Measurements from ENCODE around the gene GABRB1. TPM values are rescaled to one million over a fixed set of nuclear protein-coding genes. Genes with fewer than 3 reads are reported as not detected.

Gene GABRB1
- total RNA-seq, 2 experiments from 2014 or later, result not detected

- CTCF ChIA-PET, result no interaction called here
Observed at GRCh38 chr4:47104986-47105385, 73.6 kb downstream of the GABRB1 start.

DNA sequence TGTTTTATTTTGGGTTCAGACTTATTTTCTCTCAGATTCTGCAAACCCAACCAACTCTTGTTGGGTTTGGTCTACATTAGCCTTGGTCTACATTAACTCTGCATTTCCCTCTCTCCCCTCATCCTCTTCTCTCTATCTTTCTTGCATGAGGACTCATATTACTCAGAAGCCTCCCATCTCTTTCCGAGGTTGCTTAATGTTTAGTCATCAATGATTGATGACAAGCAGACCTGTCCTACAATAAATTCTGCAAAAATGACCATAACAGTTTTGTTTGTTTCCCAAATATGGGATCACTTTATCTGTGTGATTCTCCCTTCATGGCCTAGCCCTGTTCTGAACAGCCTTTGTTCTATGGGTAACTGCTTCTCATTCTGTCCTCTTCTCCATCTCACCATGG, 75.2 kb downstream of the GABRB1 start:
- Mint-ChIP-seq H3K4me1 (no peaks in the 10 kb centered on the region), H3K4me3 (no peak overlapping the region), H3K27me3 (peaks cover 2% of the 10 kb centered on the region), H3K9me3 (no peaks in the 10 kb centered on the region), H3K27ac (no peak overlapping the region), H3K36me3 (ENCODE audit: low read depth) (no peaks in the 10 kb centered on the region)
- CTCF ChIA-PET, result no interaction called here
- POLR2A ChIA-PET, result no interaction called here
- no peak for DNase-seq

More at GRCh38 chr4:47104986-47105385, 73.6 kb downstream of the GABRB1 start:
- DNase-seq, result no peak
- Mint-ChIP-seq H3K4me3 (no peak overlapping the region), H3K9me3 (no peaks in the 10 kb centered on the region), H3K27ac (no peak overlapping the region), H3K36me3 (ENCODE audit: low read depth) (no peaks in the 10 kb centered on the region), H3K27me3 (peaks cover 2% of the 10 kb centered on the region), H3K4me1 (no peaks in the 10 kb centered on the region)
- POLR2A ChIA-PET, result no interaction called here

GRCh38 chr4:47109379-47109778, 78.0 kb downstream of the GABRB1 start:
- Mint-ChIP-seq H3K36me3 (ENCODE audit: low read depth) (no peaks in the 10 kb centered on the region), H3K9me3 (no peaks in the 10 kb centered on the region), H3K27ac (no peak overlapping the region), H3K27me3 (peaks cover 2% of the 10 kb centered on the region), H3K4me1 (no peaks in the 10 kb centered on the region), H3K4me3 (no peak overlapping the region)
- ChIA-PET CTCF (no interaction called here), POLR2A (no interaction called here)
- DNase-seq, result no peak

DNA sequence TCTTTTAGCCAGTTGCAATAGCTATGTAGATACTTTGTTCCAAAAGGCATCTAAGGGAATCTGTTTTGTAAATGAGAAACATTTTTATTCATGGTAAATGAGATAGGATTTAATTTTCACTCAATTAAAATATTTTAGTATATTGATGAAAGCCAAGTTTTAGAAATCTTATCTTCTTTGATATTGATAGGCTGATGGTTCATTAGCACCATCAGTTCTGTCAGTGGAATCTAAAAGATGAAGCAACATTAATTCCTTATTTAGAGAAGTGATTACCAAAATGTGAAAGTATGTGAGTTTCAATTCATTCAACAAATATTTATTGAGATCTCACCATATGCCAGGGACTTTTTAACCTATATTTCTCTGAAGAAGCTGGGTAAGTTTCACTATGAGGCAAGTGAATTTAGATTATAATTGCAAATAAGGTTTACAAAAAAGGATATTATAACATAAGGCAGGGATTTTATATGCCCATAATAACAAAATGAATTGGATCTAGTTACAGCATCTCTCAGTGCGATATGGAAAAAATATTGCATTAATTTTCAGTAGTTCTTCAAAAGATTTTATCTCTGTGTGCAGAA, 79.3 kb downstream of the GABRB1 start:
- Mint-ChIP-seq H3K36me3 (ENCODE audit: low read depth) (no peaks in the 10 kb centered on the region), H3K4me3 (no peak overlapping the region), H3K27ac (no peak overlapping the region), H3K27me3 (peaks cover 5% of the 10 kb centered on the region), H3K9me3 (no peaks in the 10 kb centered on the region), H3K4me1 (no peaks in the 10 kb centered on the region)
- CTCF ChIA-PET, result no interaction called here
- POLR2A ChIA-PET, result no interaction called here
- DNase-seq, result no peak

- DNase-seq, result no peak
- H3K36me3 Mint-ChIP-seq (ENCODE audit: low read depth), result no peaks in the 10 kb centered on the region
- ChIA-PET POLR2A (no interaction called here), CTCF (no interaction called here)
- H3K27ac Mint-ChIP-seq, result no peak overlapping the region
- H3K27me3 Mint-ChIP-seq, result peaks cover 6% of the 10 kb centered on the region
- H3K4me1 Mint-ChIP-seq, result no peaks in the 10 kb centered on the region
- no peaks in the 10 kb centered on the region for H3K9me3 Mint-ChIP-seq
- H3K4me3 Mint-ChIP-seq, result no peak overlapping the region
Observed at GRCh38 chr4:47118192-47118929, 87.0 kb downstream of the GABRB1 start.

DNA sequence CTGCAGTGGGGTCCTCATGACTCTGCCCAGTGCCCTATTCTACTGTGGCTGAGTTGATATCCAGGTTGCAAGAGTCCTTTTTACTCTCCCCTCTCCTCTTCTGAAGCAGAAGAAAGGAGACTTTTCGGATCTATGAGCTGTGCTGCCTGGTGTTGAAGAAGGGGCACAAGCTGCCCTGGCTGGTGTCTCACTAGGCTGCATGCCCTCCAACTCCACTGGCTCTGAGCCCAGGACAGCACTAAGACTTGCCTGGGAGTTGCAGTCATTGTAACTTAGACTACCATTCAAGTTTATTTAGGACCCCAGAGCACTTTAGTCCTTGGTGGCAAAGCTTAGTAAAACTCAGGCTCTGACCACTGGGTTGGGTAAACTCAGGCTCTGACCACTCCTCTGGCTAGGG, 89.4 kb downstream of the GABRB1 start:
- Mint-ChIP-seq H3K4me3 (no peak overlapping the region), H3K4me1 (no peaks in the 10 kb centered on the region), H3K9me3 (no peaks in the 10 kb centered on the region), H3K36me3 (ENCODE audit: low read depth) (no peaks in the 10 kb centered on the region), H3K27ac (no peak overlapping the region), H3K27me3 (peaks cover 3% of the 10 kb centered on the region)
- ChIA-PET POLR2A (no interaction called here), CTCF (no interaction called here)
- no peak for DNase-seq

DNA sequence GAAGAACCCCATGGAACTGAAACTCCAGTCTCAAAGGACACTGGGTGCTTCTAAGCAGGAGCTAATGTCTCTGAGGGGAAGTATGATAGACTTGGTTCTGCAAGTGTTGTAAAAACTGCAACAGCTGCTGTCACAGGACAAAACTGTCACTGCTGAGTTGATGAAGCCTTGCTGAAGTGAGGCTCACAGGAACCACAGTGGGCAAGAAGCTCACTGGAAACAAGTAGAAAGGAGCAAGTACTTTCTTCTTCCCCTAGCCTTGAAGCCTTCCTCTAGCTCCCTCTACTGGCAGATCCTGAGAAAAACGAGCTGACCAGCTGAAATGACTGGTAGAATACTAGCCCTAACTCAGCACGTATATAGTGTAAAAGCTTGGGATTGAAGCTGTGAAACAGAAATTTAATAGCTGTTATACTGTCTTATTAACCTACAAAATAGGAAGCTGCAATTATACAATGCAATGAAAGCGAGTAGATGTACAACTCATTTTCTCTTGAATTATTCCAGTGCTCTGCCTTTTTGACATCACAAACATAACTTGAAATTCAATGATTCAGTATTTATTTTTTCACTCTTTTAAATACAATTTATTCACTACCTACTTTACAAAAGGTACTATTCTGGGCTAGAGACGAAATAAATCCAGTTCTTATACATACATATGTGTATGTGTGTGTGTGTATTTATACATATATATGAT, 91.4 kb downstream of the GABRB1 start:
- Mint-ChIP-seq H3K4me3 (no peak overlapping the region), H3K4me1 (no peaks in the 10 kb centered on the region), H3K27ac (no peak overlapping the region), H3K27me3 (peaks cover 3% of the 10 kb centered on the region), H3K9me3 (no peaks in the 10 kb centered on the region), H3K36me3 (ENCODE audit: low read depth) (no peaks in the 10 kb centered on the region)
- POLR2A ChIA-PET, result interaction anchor here (0.7 kb wide), 1 partner anchor 233 kb away, joined by 3 read pairs; no protein-coding TSS in a partner anchor
- CTCF ChIA-PET, result interaction anchor here (0.6 to 1.1 kb wide), 2 partner anchors 11 to 261 kb away, joined by 3 read pairs; no protein-coding TSS in a partner anchor
- DNase-seq, result peak; percentile 71

DNA sequence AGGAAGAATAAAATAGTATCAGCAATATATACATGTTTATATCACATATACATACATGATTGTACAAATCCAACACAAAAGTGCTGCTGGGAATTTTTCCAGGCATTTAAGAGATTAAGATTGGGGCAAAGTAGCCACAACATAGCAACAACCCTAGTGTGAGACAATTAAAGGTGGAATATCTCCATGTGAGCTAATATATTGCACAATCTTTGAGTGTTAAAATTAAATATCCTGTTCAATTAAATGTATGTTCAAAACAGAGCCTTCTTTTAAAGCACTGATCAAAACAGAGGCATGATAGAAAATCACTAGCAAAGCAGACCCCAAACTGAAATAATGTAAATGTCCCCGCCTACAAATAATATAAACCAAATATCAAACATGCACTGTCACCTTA, 97.6 kb downstream of the GABRB1 start:
- CTCF ChIA-PET, result no interaction called here
- no peaks in the 10 kb centered on the region for H3K4me1 Mint-ChIP-seq
- no peak for DNase-seq
- no peak overlapping the region for H3K27ac Mint-ChIP-seq
- POLR2A ChIA-PET, result no interaction called here
- no peaks in the 10 kb centered on the region for H3K27me3 Mint-ChIP-seq
- H3K9me3 Mint-ChIP-seq, result no peaks in the 10 kb centered on the region
- H3K4me3 Mint-ChIP-seq, result no peak overlapping the region
- H3K36me3 Mint-ChIP-seq (ENCODE audit: low read depth), result no peaks in the 10 kb centered on the region

- Mint-ChIP-seq H3K27ac (no peak overlapping the region), H3K9me3 (no peaks in the 10 kb centered on the region), H3K4me1 (no peaks in the 10 kb centered on the region), H3K4me3 (no peak overlapping the region), H3K36me3 (ENCODE audit: low read depth) (no peaks in the 10 kb centered on the region), H3K27me3 (no peaks in the 10 kb centered on the region)
- ChIA-PET POLR2A (no interaction called here), CTCF (interaction anchor here (0.5 kb wide), 1 partner anchor 159 kb away, joined by 3 read pairs; no protein-coding TSS in a partner anchor)
- DNase-seq, result no peak
Observed at GRCh38 chr4:47135210-47135609, 103.8 kb downstream of the GABRB1 start.

GRCh38 chr4:47143261-47143660, 111.9 kb downstream of the GABRB1 start:
- POLR2A ChIA-PET, result no interaction called here
- no peak for DNase-seq
- CTCF ChIA-PET, result no interaction called here
- H3K4me3 Mint-ChIP-seq, result no peak overlapping the region
- peaks cover 6% of the 10 kb centered on the region for H3K4me1 Mint-ChIP-seq
- H3K36me3 Mint-ChIP-seq (ENCODE audit: low read depth), result no peaks in the 10 kb centered on the region
- no peaks in the 10 kb centered on the region for H3K9me3 Mint-ChIP-seq
- peaks cover 12% of the 10 kb centered on the region for H3K27me3 Mint-ChIP-seq
- H3K27ac Mint-ChIP-seq, result no peak overlapping the region

DNA sequence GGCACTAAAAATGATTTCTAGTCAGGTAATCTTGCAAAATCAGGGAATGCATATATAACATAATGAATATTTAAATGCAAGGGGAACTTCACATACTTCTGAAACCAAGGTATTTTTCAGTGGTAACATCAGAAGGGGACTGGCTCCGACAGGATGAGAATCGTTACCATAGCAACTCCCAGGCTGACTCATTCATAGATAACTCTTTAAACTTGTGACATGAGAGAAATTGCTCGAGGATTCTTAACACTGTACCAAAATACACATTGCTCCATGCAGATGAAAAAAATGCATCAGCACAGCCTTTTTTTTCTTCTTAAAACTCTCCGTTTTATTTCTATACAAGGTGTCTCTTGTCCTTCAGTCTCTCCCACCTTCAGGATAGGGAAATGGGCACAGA, 114.3 kb downstream of the GABRB1 start:
- ChIA-PET CTCF (no interaction called here), POLR2A (no interaction called here)
- no peaks in the 10 kb centered on the region for H3K9me3 Mint-ChIP-seq
- DNase-seq, result no peak
- no peak overlapping the region for H3K4me3 Mint-ChIP-seq
- no peak overlapping the region for H3K27ac Mint-ChIP-seq
- H3K27me3 Mint-ChIP-seq, result peaks cover 12% of the 10 kb centered on the region
- peaks cover 6% of the 10 kb centered on the region for H3K4me1 Mint-ChIP-seq
- H3K36me3 Mint-ChIP-seq (ENCODE audit: low read depth), result no peaks in the 10 kb centered on the region

DNA sequence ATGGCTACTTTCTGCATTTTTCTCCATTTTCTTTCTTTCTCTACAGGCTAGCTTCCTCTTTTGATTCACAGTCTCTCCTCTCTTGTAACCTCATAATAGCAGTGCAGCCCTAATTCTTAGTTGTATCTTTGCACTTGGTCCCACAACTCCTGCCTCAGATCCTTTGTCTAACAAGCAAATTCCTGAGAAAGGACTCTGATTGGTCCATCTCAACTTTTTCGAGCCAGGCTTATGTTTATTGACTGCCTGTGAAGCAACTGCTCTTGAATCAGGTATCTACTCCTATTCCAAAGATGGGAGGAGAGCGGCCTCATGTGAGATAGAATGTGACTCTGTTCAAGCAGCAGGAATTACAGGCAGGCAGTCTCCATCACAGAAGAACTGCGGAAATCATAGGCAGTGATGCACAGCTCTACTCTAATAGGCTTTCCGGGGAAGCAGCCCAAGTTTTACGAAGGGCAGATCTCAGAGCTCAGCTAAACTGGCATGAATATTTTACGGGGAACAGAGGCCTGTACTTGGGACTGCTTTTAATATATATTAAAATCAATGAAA, 123.5 kb downstream of the GABRB1 start:
- ChIA-PET POLR2A (no interaction called here), CTCF (no interaction called here)
- no peaks in the 10 kb centered on the region for H3K27me3 Mint-ChIP-seq
- H3K9me3 Mint-ChIP-seq, result no peaks in the 10 kb centered on the region
- H3K27ac Mint-ChIP-seq, result no peak overlapping the region
- peaks cover under 1% of the 10 kb centered on the region for H3K4me1 Mint-ChIP-seq
- H3K4me3 Mint-ChIP-seq, result no peak overlapping the region
- H3K36me3 Mint-ChIP-seq (ENCODE audit: low read depth), result no peaks in the 10 kb centered on the region
- no peak for DNase-seq

- no peak for DNase-seq
- Mint-ChIP-seq H3K36me3 (ENCODE audit: low read depth) (no peaks in the 10 kb centered on the region), H3K27ac (no peak overlapping the region), H3K4me1 (peaks cover 7% of the 10 kb centered on the region), H3K27me3 (no peaks in the 10 kb centered on the region), H3K9me3 (no peaks in the 10 kb centered on the region), H3K4me3 (no peak overlapping the region)
- POLR2A ChIA-PET, result no interaction called here
- CTCF ChIA-PET, result no interaction called here
Observed at GRCh38 chr4:47155919-47156318, 124.6 kb downstream of the GABRB1 start.

Measured in activated CD4-positive, alpha-beta T cell treated with anti-CD3 and anti-CD28 coated beads, Interleukin-2, amount 10 ng/mL, durations not matched to agents 7 days and 5 days (primary cell).